Breast epithelium (tissue), 4 donors: ENCODE measurements around the gene RBM28. TPM values are rescaled to one million over a fixed set of nuclear protein-coding genes. Genes with fewer than 3 reads are reported as not detected.

Source experiments
- DNase-seq, 2 donors: peaks; one replicate each; pipeline ENCODE4 v3.0.0-alpha.2; 2019; ENCODE audit warnings: low spot score in 2 of 2
- H3K27ac ChIP-seq, 2 donors: fragments of 200-600 bp; sonication (generic) in 1 of 2; one replicate each; pipeline ENCODE4 v1.5.1; 2016 to 2019; ENCODE audit warnings: mild to moderate bottlenecking in 1 of 2
- H3K27me3 ChIP-seq, 2 donors: fragments of 200-600 bp; sonication (generic) in 1 of 2; one replicate each; pipeline versions ENCODE4 v1.5.1 to v1.6.0; 2017 to 2019; ENCODE audit warnings: control low read depth in 1 of 2, mild to moderate bottlenecking in 1 of 2
- H3K36me3 ChIP-seq: fragments of 200-600 bp; one replicate; pipeline ENCODE4 v1.5.1; 2019
- H3K4me1 ChIP-seq, 2 donors: fragments of 200-600 bp; sonication (generic); one replicate each; pipeline ENCODE4 v1.5.1; 2016 to 2019; ENCODE audit warnings: control low read depth in 1 of 2
- H3K4me3 ChIP-seq, 3 donors: fragments of 200-600 bp; sonication (generic); 1 replicate in 2 of 3; 2 replicates in 1 of 3; pipeline ENCODE4 v1.5.1; 2016 to 2019; ENCODE audit warnings: mild to moderate bottlenecking in 3 of 3, moderate library complexity in 2 of 3
- H3K9me3 ChIP-seq, 2 donors: fragments of 200-600 bp; sonication (generic) in 1 of 2; one replicate each; pipeline ENCODE4 v1.5.1; 2016 to 2019; ENCODE audit warnings: control low read depth in 1 of 2
- POLR2A ChIP-seq: fragments of 450-650 bp; IDR thresholded peaks from one replicate; pipeline ENCODE4 v1.6.1; 2016; ENCODE audit warnings: antibody characterized with exemption, mild to moderate bottlenecking, moderate library complexity
- POLR2AphosphoS5 ChIP-seq, 3 donors: sonication (generic); formaldehyde crosslinking; IDR thresholded peaks; one replicate each; pipeline ENCODE4 v1.6.1; 2017; ENCODE audit warnings: antibody characterized with exemption in 3 of 3
- intact Hi-C: fragments of 100-400 bp; cut with DNase I; formaldehyde crosslinking; loops from one replicate; pipeline ENCODE4 v1.15.1; 2023; ENCODE audit warnings: low total_unique reads
- total RNA-seq, 3 donors: library from RNA; depleted of rRNA; stranded (reverse); fragments of >200 nt; gene quantifications; one replicate each; pipeline ENCODE4 v1.1.0, GENCODE V29; 2016
- TF ChIP-seq, protein P1 (sequence below), 3 donors: fragments of 450-650 bp; IDR thresholded peaks; one replicate each; pipeline ENCODE4 v1.5.1; 2016 to 2017; ENCODE audit warnings: antibody characterized with exemption in 3 of 3, mild to moderate bottlenecking in 3 of 3, moderate library complexity in 3 of 3

Gene RBM28
- total RNA-seq, 3 donors from 2014 or later = 28.8 to 47.5 (median 35.7) TPM

DNA sequence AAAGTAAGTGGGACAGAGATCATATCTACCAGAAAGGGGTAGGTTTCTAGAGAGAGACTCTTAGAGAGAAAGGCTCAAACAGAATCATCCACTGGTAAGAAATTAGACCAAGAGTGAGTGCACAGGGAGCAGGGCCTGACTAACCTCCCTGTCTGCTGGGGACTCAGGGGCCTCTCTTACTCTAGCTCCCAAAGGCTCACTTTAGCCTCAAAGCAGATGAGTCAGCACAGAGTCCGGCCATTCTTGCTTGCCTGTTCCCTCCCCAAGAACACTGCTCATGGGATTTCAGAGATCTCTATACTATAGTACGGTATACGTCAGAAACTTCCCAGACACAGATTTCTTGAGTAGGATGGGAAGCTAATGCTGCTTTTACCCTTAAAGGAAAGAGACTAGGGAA lies 32.7 kb downstream of the RBM28 start:
- no peak for TF ChIP-seq POLR2AphosphoS5 (IDR thresholded peaks at IDR 0.05)
- no peak for TF ChIP-seq POLR2A
- TF ChIP-seq, protein P1, sequence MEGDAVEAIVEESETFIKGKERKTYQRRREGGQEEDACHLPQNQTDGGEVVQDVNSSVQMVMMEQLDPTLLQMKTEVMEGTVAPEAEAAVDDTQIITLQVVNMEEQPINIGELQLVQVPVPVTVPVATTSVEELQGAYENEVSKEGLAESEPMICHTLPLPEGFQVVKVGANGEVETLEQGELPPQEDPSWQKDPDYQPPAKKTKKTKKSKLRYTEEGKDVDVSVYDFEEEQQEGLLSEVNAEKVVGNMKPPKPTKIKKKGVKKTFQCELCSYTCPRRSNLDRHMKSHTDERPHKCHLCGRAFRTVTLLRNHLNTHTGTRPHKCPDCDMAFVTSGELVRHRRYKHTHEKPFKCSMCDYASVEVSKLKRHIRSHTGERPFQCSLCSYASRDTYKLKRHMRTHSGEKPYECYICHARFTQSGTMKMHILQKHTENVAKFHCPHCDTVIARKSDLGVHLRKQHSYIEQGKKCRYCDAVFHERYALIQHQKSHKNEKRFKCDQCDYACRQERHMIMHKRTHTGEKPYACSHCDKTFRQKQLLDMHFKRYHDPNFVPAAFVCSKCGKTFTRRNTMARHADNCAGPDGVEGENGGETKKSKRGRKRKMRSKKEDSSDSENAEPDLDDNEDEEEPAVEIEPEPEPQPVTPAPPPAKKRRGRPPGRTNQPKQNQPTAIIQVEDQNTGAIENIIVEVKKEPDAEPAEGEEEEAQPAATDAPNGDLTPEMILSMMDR (IDR thresholded peaks at IDR 0.05) = no peak
- no peak for DNase-seq
- no peaks in the 10 kb centered on the region for H3K9me3 ChIP-seq
- intact Hi-C loops = no loop called here
- no peak overlapping the region for H3K4me3 ChIP-seq
- no peak overlapping the region for H3K27ac ChIP-seq
- H3K4me1 ChIP-seq = no peaks in the 10 kb centered on the region
- peaks cover 28% of the 10 kb centered on the region for H3K36me3 ChIP-seq
- H3K27me3 ChIP-seq = no peaks in the 10 kb centered on the region

DNA sequence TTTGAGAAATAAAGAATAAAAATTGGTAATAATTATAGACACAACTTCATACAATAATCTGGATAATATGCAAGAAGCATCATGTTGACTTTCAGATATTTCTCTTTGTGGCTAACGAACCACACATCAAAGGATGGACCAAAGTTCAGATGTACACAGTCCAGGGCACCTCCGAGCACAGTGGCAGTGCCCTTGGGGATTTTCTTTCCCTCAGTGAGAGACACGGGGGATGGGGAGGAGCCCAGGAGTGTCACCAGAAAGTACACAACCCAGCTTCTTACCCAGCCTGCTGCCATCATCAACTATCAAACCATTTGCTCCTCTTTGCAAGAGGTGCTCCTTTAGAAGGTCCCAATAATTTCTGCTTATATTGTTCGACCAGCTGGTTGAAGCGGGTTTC lies 33.2 kb downstream of the RBM28 start:
- Histone ChIP-seq H3K4me3 (no peak overlapping the region), H3K36me3 (peaks cover 28% of the 10 kb centered on the region), H3K9me3 (no peaks in the 10 kb centered on the region), H3K27me3 (no peaks in the 10 kb centered on the region), H3K4me1 (no peaks in the 10 kb centered on the region), H3K27ac (no peak overlapping the region)
- TF ChIP-seq POLR2AphosphoS5 (IDR thresholded peaks at IDR 0.05) = no peak
- TF ChIP-seq, protein P1 (IDR thresholded peaks at IDR 0.05) = no peak
- TF ChIP-seq POLR2A = no peak
- no peak for DNase-seq
- intact Hi-C loops = no loop called here

DNA sequence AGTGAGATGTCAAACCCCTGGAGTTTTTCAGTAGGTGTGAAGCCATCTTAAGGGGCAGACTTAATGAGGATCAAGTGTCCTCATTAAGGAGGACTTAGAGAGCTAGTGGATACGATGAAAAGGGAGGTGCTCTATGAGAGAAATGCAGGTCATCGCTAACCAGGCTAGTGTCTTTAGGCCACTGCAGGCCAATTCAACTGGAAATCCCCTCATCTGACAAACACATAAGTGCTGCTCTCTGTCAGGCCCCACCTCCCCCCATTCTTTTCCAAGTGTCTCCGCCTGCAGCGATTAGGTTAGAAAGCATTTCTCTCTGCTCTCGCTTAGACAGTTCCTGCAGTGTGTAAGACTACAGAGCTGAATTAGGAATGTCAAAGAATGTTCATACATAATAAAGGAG lies 33.7 kb downstream of the RBM28 start:
- H3K9me3 ChIP-seq = no peaks in the 10 kb centered on the region
- no peaks in the 10 kb centered on the region for H3K4me1 ChIP-seq
- H3K27ac ChIP-seq = no peak overlapping the region
- TF ChIP-seq POLR2A = no peak
- TF ChIP-seq, protein P1 (IDR thresholded peaks at IDR 0.05) = no peak
- no peak for TF ChIP-seq POLR2AphosphoS5 (IDR thresholded peaks at IDR 0.05)
- H3K4me3 ChIP-seq = no peak overlapping the region
- no peaks in the 10 kb centered on the region for H3K27me3 ChIP-seq
- DNase-seq = no peak
- H3K36me3 ChIP-seq = peaks cover 28% of the 10 kb centered on the region
- intact Hi-C loops = no loop called here

DNA sequence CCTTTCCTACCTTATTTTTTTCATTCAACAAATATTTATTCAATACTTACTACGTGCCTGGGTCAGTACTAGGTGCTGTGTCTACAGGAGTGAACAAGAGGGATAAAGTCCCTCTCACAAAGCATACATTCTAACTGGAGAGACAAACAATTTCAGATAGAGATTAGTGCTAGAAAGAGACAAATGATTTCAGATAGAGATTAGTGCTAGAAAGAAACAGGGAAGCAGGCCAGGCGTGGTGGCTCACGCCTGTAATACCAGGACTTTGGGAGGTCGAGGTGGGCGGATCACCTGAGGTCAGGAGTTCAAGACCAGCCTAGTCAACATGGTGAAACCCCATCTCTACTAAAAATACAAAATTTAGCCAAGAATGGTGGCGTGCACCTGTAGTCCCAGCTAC lies 34.6 kb downstream of the RBM28 start:
- intact Hi-C loops = no loop called here
- no peaks in the 10 kb centered on the region for H3K27me3 ChIP-seq
- H3K36me3 ChIP-seq = peaks cover 22% of the 10 kb centered on the region
- H3K4me3 ChIP-seq = no peak overlapping the region
- no peak overlapping the region for H3K27ac ChIP-seq
- no peaks in the 10 kb centered on the region for H3K9me3 ChIP-seq
- DNase-seq = no peak
- no peaks in the 10 kb centered on the region for H3K4me1 ChIP-seq
- TF ChIP-seq POLR2A = no peak
- no peak for TF ChIP-seq POLR2AphosphoS5 (IDR thresholded peaks at IDR 0.05)
- TF ChIP-seq, protein P1 (IDR thresholded peaks at IDR 0.05) = no peak

DNA sequence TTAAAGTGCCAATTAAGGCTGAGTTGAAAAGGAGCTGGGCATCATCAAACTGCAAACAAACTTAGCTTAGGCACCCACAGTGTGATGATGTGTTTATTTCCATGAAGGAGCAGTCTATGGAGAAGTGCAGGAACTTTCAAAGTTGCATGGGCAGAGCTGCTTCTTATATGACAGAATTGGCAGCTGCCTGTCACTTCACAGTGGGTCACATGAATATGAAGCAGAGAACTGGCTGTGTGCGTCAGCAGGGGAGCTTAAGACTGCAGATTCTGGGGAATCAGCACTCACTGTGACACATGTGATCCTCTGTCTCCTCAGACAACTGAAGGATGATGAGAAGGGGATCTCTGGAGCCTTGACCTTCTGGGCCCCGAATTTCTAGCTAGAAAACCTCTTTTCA lies 36.6 kb downstream of the RBM28 start:
- TF ChIP-seq POLR2AphosphoS5 (IDR thresholded peaks at IDR 0.05) (no peak), POLR2A (no peak)
- TF ChIP-seq, protein P1 (IDR thresholded peaks at IDR 0.05) = no peak
- H3K27me3 ChIP-seq = no peaks in the 10 kb centered on the region
- no peak overlapping the region for H3K27ac ChIP-seq
- DNase-seq = no peak
- H3K36me3 ChIP-seq = peaks cover 18% of the 10 kb centered on the region
- no peaks in the 10 kb centered on the region for H3K4me1 ChIP-seq
- H3K4me3 ChIP-seq = no peak overlapping the region
- intact Hi-C loops = no loop called here
- no peaks in the 10 kb centered on the region for H3K9me3 ChIP-seq
